Renal pelvis (tissue), 4 donors: ENCODE measurements around the gene WWC2. TPM values are rescaled to one million over a fixed set of nuclear protein-coding genes. Genes with fewer than 3 reads are reported as not detected.

Source experiments
- DNase-seq: peaks from one replicate; pipeline ENCODE4 v3.0.0-alpha.2; 2013
- polyA plus RNA-seq, 3 donors: library from polyadenylated mRNA; unstranded; fragments of 120-200 nt; gene quantifications; one replicate each; pipeline ENCODE4 v1.2.1, GENCODE V29; 2013; ENCODE audit not compliant: insufficient read length in 3 of 3

WWC2 gene
- polyA plus RNA-seq, 3 donors, result 50.2 to 73.6 (median 65.2) TPM

DNA sequence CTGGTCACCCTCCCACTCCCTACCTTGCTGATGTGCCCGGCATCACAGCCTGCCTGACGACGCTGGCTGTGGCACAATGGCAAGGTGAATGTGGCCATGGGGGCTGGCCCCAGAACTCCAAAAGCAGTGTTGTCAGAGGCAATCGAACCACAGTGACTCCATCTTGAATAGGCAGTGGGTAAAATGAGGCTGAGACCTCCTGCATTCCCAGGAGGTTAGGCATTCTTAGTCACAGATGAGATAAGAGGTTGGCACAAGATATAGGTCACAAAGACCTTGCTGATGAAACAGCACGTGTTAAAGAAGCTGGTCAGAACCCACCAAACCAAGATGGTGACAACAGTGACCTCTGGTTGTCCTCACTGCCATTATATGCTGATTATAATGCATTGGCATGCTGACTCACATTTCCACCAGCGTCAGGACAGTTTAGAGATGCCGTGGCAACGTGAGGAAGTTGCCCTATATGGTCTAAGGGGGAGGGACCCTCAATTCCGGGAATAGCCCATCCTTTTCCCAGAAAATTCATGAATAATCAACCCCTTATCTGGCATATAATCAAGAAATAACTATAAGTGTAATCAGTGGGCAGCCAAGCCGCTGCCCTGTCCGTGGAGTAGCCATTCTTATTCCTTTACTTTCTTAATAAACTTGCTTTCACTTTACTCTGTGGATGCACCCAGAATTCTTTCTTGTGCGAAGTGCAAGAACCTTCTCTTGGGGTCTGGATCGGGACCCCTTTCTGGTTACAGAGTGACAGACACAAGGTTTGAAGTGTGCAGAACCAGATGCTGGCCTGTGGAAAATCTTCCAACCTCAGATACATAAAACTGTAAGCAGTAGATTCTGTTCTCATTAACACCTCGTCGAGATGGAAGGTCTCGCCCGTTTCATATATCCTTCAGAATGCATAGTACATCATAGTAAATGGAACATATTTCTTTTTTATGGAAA is 249.9 kb downstream of the WWC2 start:
- DNase-seq, result no peak

DNA sequence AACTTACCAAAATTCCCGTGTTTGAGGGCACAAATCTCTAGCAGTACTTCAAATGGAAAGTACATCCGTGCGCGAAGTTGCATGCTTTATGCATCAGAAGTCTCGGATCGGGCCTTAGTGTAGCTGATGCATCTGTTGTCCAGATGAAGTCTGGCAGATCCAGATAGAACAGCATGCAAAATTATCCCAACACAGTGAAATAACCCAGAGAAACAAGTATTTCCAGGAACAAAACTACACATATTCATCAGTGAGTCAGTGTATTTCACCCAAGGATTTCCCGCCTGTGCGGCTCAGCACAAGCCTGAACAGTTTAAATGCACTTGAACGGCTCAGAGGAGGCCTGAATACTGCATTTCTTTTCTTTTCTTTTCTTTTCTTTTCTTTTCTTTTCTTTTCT is 250.6 kb downstream of the WWC2 start:
- no peak for DNase-seq

DNA sequence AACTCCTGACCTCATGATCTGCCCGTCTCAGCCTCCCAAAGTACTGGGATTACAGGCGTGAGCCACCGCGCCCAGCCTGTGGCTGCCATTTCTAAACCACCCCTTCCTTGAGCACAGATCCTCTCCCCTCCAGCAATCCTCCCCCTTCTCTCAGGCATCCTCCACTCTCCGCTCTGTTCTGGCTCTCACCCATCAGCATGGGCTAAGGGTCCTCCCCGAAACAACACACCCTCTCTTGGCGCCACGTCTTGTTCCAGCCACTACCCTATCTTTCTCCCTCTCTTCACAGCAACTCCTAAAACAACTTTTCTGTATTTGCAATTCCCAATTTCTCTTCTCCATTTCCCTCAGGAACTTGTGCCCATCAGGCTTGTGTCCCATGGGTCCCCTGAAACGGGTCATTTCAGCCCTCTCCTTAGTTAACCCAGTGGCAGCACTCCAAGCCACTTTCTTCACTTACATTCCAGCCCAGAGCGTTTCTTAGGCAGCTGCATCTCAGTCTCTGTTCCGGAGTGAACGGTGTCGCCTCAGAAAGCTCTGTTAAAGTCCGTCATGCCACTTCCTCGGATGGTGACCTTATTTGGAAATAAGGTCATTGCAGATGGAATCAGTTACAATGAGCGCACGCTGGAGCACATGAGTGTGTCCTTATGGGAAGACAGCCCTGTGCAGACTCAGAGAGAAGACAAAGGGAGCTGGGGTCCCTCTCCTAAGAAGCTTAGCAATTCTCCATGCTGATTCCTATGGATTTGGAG is 251.4 kb downstream of the WWC2 start:
- DNase-seq, result no peak

DNA sequence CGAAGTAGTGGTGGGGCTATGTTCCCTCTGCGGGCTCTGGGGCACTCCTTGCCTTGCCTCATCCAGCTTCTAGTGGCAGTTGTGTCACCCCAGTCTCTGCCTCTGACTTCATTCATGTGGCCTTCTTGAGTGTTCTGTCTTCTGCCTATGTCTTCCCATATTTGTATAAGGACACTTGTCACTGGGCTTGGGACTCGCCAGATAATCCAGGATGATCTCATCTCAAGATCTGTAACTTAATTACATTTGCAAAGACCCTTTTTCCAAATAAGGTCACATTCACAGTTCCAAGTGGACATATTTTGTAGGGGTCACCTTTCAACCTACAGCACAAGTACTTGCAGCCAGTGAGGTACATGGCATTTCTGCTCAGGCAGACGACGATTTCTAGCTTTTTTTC is 253.5 kb downstream of the WWC2 start:
- DNase-seq, result no peak

DNA sequence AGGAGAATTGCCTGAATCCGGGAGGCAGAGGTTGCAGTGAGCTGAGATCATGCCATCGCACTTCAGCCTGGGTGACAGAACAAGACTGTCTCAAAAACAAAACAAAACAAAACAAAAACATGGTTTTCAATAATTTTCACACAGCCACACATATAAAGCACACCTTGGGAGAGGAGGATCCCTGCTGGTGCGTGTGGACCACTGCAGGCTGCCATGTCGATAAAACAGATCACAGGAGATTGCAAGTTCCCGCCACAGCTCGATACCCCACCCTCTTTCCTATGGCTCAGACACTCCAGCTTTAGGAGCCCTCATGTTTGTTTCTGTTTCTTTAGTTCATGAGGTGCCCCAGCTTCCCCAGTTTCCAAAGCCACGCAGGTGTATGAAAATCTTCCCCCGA is 254.5 kb downstream of the WWC2 start:
- no peak for DNase-seq

DNA sequence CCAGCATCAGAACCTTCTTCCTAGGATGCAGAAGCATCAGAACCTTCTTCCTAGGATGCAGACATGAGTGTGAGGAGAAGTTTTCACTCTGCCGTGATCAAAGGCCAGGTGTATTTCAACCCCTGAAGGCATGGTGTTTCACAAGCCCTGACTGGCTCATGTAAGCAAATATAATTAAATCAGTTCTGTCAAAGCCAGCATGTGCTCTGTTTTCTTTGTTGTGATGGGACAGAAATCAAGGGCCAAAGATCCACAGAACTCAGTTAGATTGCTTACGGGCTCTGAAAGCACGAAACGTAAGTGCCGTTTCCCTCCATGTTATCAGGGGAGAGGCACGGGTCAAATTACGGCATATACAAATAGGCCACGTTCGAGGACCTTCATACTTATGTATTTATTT is 255.2 kb downstream of the WWC2 start:
- DNase-seq, result no peak

DNA sequence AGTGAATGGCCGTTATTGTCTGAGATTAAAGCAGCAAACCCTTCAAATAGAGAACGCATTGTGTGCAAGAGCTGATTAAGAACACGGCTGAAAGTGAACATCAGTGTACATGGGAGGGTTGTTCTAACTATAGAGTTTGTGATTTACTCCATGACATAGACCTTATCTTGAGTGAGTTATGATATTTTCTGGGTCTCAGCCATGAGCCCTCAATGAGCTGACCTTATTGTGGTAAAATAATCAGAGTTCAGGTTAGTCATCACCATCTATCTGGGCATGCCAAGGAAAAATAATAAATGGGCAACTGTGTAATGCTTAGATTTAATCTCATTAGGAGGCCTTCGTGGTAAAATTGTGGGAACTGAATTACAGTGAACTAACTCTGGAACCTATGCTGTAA is 256.3 kb downstream of the WWC2 start:
- DNase-seq, result no peak

DNA sequence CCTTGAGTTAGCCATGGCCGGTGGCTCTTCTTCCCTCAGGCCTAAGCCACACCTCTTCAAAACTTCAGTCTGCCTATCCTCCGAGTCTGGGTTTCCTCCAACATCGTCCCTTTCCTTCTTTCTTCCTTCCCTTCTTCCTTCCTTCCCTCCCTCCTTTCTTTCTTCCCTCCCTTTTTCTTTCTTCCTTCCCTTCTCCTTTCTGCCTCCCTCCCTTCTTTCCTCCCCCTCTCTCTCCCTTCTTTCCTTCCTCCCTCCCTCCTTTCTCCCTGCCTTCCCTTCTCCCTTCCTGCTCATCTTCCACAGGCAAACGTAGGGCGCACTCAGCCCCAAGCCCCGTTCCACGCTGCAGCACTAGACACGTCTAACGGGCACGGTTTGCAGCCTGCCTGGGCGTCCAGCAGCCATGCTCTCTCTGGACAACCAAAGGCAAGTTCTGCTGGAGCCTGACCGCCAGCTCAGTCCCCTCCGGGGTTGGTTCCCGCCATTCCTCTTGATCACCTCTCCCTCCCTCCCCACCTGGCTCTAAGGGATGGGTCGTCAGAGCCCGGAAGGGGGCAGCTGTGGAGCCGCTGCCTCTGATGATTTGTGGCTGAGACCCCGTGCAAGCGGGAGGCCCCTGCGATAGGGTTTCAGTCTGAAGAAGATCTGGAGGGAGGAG is 257.2 kb downstream of the WWC2 start:
- DNase-seq, result no peak

DNA sequence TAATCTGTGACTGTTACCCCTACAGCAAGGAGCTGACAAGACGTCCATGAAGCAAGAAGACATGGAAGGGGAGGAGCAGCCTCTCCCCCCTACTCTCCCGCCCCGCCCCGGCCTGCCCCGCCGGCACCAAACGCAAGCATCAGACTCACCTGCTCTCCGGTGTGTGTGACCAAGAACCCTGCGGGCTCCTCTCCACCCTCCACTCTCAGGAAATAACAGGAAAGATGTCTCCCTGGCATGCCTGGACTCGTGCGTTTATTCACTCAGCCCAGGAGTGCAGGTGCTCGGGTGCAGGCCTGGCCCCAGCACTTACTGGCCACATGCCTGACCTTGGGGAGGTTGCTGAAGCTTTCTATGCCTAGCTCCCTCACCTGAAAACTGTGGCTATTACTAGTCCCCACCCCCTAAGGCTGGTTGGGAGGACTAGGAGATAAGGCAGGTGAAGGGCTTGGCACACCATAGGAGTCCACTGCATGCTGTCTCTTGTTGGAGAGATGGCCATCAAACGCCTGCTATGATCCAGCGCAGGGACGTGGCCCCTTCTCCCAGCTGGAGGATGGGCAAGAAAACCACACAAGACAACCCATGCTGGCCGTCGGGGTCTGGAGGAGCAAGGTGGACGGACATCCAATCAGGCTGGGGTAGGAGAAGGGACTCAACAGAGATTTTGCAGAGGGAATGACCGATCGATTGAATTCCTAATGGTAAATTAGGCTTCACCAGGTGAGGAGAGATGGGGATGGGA is 258.0 kb downstream of the WWC2 start:
- no peak for DNase-seq

DNA sequence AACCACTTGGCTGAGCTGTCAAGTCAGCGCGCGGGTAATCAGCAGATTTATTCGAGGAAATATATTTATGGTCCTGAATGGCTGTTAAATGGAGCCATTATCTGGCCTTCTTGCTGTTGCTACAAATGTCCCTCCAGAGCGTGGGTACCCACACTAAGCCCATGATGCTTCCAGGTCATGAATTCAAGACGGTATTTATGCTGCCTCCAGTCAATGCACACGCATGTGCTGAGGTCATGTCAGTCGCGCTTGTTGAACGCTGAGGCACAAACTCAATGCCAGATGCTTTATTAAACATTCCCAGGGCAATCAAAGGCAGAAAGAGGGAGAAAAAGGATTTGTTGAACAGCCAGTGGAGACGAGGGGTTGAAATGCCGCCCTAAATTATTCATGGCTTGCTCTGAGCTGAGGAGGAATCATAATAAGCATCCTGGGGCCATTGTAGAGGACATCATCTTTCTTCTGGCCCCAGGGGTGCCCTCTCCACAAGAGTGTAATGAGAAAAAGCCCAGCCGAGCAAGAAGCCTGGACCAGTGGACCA is 259.2 kb downstream of the WWC2 start:
- no peak for DNase-seq

DNA sequence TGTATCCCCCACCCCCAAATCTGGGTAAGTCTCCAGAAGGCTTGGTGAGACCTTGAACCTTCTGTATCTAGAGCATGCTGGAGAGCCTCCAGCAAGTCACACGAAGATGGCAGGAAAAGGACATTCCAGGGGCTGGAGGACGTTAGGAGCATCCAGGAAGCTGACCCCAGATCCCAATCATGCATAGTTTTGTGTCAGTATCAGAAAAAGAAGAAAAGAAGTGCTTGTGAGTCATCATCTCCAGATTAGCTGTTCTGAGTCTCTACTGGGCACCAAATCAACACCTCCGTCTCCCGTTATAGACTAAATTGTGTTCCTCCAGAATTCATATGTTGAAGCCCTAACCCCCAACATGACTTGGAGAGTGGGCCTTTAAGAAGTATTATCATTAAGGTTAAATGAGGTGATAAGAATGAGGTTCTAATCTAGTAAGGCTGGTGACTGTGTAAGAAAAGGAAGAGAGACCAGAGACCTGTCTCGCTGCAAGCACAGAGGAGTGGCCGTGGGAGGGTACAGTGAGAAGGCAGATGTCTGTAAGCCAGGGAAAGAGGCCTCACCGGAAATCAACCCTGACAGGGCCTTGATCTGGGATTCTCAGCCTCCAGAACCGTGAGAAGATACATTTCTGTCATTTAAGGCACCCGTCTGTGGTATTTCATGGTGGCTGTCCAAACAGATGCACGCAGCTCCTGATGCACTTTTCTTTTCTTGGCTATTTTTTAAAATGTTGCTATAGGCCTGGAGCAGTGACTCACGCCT is 261.3 kb downstream of the WWC2 start:
- DNase-seq, result no peak

DNA sequence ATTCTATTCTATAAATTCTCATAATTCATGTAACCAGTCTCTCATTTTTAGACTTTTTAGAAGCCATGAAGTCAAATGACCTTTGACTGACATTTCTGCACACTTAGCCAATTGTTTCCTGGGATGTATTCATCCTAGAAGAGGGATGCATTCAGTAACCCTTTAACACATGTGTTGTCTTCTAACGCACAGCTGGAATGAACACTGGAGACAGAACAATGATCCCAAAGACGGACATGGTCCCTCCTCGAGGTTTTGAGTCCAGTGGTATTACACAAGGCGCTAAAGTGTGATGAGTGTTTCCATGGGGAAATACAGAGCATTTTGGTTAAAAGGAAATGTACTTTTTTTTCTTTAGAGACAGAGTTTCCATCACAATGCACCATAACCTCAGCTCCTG is 263.0 kb downstream of the WWC2 start:
- DNase-seq, result no peak

DNA sequence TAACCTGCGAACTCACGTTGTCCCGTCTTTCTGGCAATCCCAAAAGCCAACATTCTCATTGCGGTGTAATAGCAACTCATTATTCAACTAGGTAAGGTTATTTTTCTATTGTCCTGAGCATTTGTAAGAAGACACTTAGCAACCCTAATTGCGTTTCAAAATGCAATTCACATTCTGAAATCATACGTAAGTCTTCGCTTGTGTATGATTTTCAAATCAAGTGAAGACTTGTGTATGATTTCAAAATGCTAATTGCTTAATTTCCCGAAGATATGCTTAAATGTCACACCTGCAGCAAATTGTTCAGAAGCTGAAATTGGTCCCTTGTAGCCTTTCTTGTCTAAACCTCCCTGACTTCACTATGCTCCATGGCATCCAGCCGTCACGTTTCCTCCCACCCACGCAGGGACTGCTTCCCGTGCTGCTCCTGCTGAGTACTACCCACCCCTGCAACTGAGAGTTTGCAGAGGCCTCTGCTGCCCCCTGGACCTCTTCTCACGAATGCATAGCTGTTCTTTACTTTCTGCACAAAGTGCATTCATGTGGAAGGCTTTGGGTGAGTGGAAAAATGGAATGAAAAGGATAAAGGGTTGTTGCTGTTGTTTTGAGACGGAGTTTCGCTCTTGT is 264.0 kb downstream of the WWC2 start:
- no peak for DNase-seq

DNA sequence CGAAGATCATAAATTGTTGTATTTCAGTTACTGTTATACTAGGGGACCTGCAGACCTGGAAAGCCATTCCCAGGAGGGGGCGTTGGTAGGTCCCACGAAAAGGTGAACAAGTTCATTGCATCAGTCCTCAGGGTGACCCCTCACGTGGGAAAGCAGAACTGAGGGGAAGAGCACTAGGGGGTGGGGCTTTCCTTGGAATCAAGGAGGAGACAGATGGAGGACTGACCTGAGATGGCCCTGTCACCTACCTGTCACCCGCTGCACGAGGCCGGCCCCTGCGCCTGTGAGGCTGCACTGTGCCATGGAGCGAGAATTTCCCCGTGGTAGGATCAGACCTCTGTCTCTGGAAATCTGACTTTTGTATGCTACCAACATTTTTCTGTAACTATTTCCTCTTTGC is 265.0 kb downstream of the WWC2 start:
- DNase-seq, result no peak

DNA sequence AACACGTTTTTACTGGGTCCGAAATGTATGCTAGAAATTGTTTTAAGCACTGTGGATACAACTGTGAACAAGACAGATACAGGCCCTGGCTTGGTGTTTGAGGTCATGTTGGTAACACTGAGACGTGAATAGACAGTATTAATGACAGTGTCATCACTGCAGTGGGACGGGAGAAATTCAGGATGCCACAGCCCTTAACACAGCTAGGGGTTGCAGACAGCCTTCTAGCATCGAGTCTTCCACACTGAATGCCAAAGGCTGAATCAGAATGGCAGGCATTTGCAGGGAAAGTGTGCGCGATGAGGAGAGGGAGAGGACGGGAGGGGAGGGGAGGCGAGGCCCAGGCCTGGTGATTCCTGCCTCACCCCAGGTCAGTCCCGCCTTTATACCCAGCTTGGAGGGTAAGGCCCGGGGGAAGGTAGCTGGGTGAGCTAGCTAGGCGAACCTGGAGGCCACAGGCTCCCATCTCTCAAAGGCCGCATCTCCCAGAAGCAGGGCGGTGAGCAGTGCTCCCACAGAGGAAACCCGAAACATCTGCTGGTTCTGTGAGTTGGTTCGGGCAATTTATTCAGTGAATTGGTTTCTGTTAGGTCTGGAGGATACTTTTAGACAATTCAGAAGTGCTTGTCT is 267.3 kb downstream of the WWC2 start:
- no peak for DNase-seq

DNA sequence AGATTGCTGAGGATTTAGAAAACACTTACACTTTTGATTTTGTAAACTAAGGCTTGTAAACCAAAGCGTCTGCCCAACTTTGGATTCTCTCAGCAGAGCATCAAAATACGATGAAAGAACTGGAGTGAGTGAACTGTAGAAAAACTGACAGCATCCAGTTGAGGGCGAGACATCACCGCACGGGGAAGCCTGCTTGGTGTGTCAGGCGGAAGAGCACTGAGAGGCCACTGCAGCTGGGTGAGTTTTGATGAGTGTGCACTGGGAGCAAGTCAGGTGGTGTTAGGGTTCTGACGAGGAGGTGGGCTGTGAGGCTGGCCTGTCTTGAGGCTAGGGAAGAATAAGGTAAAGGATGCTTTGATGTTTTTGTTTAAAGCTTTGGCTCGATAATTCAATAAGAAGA is 270.0 kb downstream of the WWC2 start:
- no peak for DNase-seq
